A549 (cell line): ENCODE data around the gene MIXL1. TPM values are rescaled to one million over a fixed set of nuclear protein-coding genes. Genes with fewer than 3 reads are reported as not detected.

Source experiments
- ATAC-seq, 2 experiments: fragments of 200-7000 bp in 1 of 2; fragments of >200 bp in 1 of 2; cut with Nextera tagmentation in 1 of 2; cut with Tn5 transposase in 1 of 2; 3 replicates each; pipeline versions ENCODE4 v1.8.0 to v1.9.1; 2018 to 2020; ENCODE audit warnings: mild to moderate bottlenecking in 1 of 2, moderate library complexity in 1 of 2
- CTCF ChIA-PET: fragments of 300-600 bp; sonication (Branson Sonifier 250); formaldehyde crosslinking; extraction: SDS; loops from one replicate; lab custom pipeline; 2021; ENCODE audit warnings: antibody characterized with exemption, inconsistent platforms; lab: Yijun Ruan, JAX
- POLR2A ChIA-PET: fragments of 350-600 bp; formaldehyde crosslinking; extraction: SDS; loops from one replicate; lab custom pipeline; 2021; ENCODE audit warnings: antibody characterized with exemption, inconsistent platforms; lab: Yijun Ruan, JAX
- DNase-seq, 2 experiments: peaks; one replicate each; pipeline versions ENCODE4 v3.0.0 to v3.0.0-alpha.2; 2011 to 2016; ENCODE audit warnings: low read depth in 1 of 2, low spot score in 1 of 2
- FAIRE-seq: peaks from 2 replicates; lab custom pipeline; 2011; peaks lifted over from hg19 to GRCh38; lab: Jason Lieb, UNC
- H3K27ac ChIP-seq, 2 experiments: fragments of >200 bp; sonication (Bioruptor Twin); formaldehyde crosslinking; 3 replicates each; pipeline ENCODE4 v1.5.1; 2016 to 2017
- H3K4me1 ChIP-seq: fragments of >200 bp; sonication (Bioruptor Twin); formaldehyde crosslinking; 3 replicates; pipeline ENCODE4 v1.6.1; 2016
- H3K4me2 ChIP-seq: fragments of >200 bp; sonication (Bioruptor Twin); formaldehyde crosslinking; 3 replicates; pipeline ENCODE4 v1.6.1; 2016
- H3K4me3 ChIP-seq: fragments of >200 bp; sonication (Bioruptor Twin); formaldehyde crosslinking; 3 replicates; pipeline ENCODE4 v1.5.1; 2016
- H3K9me3 ChIP-seq: fragments of >200 bp; sonication (Bioruptor Twin); formaldehyde crosslinking; 3 replicates; pipeline ENCODE4 v1.6.1; 2016
- ATOH8 ChIP-seq: fragments of 250-450 bp; sonication (Bioruptor Pico); IDR thresholded peaks from 2 replicates; pipeline ENCODE4 v1.5.0; 2020; ENCODE audit warnings: low read depth, mild to moderate bottlenecking, moderate library complexity
- BHLHE40 ChIP-seq: IDR thresholded peaks from 2 replicates; pipeline ENCODE4 v1.6.1; 2012; ENCODE audit warnings: low read depth, low read length, inconsistent platforms
- CHD2 ChIP-seq: fragments of 150-350 bp; IDR thresholded peaks from 2 replicates; pipeline ENCODE4 v1.6.1; 2014; ENCODE audit warnings: low read length; ENCODE audit not compliant: partially characterized antibody
- EP300 ChIP-seq, 2 experiments: fragments of >200 bp; sonication (Bioruptor Twin); formaldehyde crosslinking; IDR thresholded peaks; 2 replicates in 1 of 2; 3 replicates in 1 of 2; pipeline ENCODE4 v1.6.1; 2016 to 2017
- FOSL2 ChIP-seq, 2 experiments: fragments of 450-650 bp in 1 of 2; fragments of >200 bp in 1 of 2; sonication (Bioruptor Twin) in 1 of 2; formaldehyde crosslinking; IDR thresholded peaks; 2 replicates each; pipeline versions ENCODE4 v1.5.0 to v1.6.1; 2016 to 2020; ENCODE audit warnings: mild to moderate bottlenecking in 1 of 2, moderate library complexity in 1 of 2
- HEYL ChIP-seq: fragments of 250-450 bp; sonication (Bioruptor Pico); IDR thresholded peaks from 2 replicates; pipeline ENCODE4 v1.8.0; 2021; ENCODE audit warnings: mild to moderate bottlenecking, moderate library complexity
- HMGXB4 ChIP-seq: fragments of 250-450 bp; sonication (Bioruptor Pico); IDR thresholded peaks from 2 replicates; pipeline ENCODE4 v1.5.0; 2021; ENCODE audit warnings: mild to moderate bottlenecking, moderate library complexity, borderline replicate concordance
- HOXB5 ChIP-seq: fragments of 250-450 bp; sonication (Bioruptor Pico); IDR thresholded peaks from 2 replicates; pipeline ENCODE4 v1.5.0; 2020; ENCODE audit warnings: mild to moderate bottlenecking, moderate library complexity
- JUNB ChIP-seq: fragments of >200 bp; sonication (Bioruptor Twin); formaldehyde crosslinking; IDR thresholded peaks from 2 replicates; pipeline ENCODE4 v1.6.1; 2016
- KDM1A ChIP-seq: fragments of 200-600 bp; sonication (generic); IDR thresholded peaks from 2 replicates; pipeline ENCODE4 v1.6.1; 2016; ENCODE audit warnings: low read depth, mild to moderate bottlenecking
- MAFK ChIP-seq: fragments of 450-650 bp; IDR thresholded peaks from 2 replicates; pipeline ENCODE4 v1.6.1; 2014; ENCODE audit not compliant: partially characterized antibody
- MAZ ChIP-seq: fragments of 150-350 bp; IDR thresholded peaks from 2 replicates; pipeline ENCODE4 v1.6.1; 2014; ENCODE audit warnings: antibody characterized with exemption, low read depth, low read length, borderline replicate concordance
- NR3C1 ChIP-seq: fragments of >200 bp; sonication (Bioruptor Twin); formaldehyde crosslinking; IDR thresholded peaks from 3 replicates; pipeline ENCODE4 v1.6.1; 2017
- PHF8 ChIP-seq: fragments of 200-600 bp; sonication (generic); IDR thresholded peaks from 2 replicates; pipeline ENCODE4 v1.6.1; 2016; ENCODE audit warnings: low read depth, mild to moderate bottlenecking, antibody characterized with exemption, moderate library complexity, borderline replicate concordance
- RNF2 ChIP-seq: fragments of 200-600 bp; sonication (generic); IDR thresholded peaks from 2 replicates; pipeline ENCODE4 v1.6.1; 2016; ENCODE audit warnings: low read depth, mild to moderate bottlenecking, antibody characterized with exemption, moderate library complexity, borderline replicate concordance
- SMC3 ChIP-seq: fragments of >200 bp; sonication (Bioruptor Twin); formaldehyde crosslinking; IDR thresholded peaks from 3 replicates; pipeline ENCODE4 v1.6.1; 2018; ENCODE audit warnings: inconsistent platforms
- ZC3H11A ChIP-seq: fragments of 450-650 bp; IDR thresholded peaks from 2 replicates; pipeline ENCODE4 v1.6.1; 2014; ENCODE audit warnings: antibody characterized with exemption, mild to moderate bottlenecking
- ZFP36 ChIP-seq: fragments of 450-650 bp; IDR thresholded peaks from 2 replicates; pipeline ENCODE4 v1.6.1; 2014; ENCODE audit warnings: borderline replicate concordance; ENCODE audit not compliant: partially characterized antibody
- WGBS: methylation state at CpG from one replicate; pipeline ENCODE4 v1.1.6; 2017; ENCODE audit errors: missing lambda C conversion rate; 5-methylcytosine and 5-hydroxymethylcytosine counted together
- polyA plus RNA-seq, 4 experiments: library from polyadenylated mRNA; depleted of rRNA in 3 of 4; stranded (reverse); fragments of >200 nt; fragmentation: RNase III in 1 of 4; extraction: RNeasy Plus Mini Kit Qiagen cat#74134 plus additional on column Dnase treatment in 1 of 4; gene quantifications; 2 replicates in 3 of 4; 3 replicates in 1 of 4; pipeline ENCODE4 v1.2.3, GENCODE V29; 2011 to 2017
- TF ChIP-seq, protein P1 (sequence below): fragments of 150-350 bp; IDR thresholded peaks from 2 replicates; pipeline ENCODE4 v1.6.1; 2014; ENCODE audit warnings: low read depth, mild to moderate bottlenecking, low read length
- TF ChIP-seq, protein P2 (sequence below): fragments of 450-650 bp; IDR thresholded peaks from 2 replicates; pipeline ENCODE4 v1.6.1; 2014; ENCODE audit warnings: antibody characterized with exemption

The MIXL1 gene
- polyA plus RNA-seq, 2 of the 4 experiments (the other 2 are of a cell fraction): 0.06 to 0.18 TPM

DNA sequence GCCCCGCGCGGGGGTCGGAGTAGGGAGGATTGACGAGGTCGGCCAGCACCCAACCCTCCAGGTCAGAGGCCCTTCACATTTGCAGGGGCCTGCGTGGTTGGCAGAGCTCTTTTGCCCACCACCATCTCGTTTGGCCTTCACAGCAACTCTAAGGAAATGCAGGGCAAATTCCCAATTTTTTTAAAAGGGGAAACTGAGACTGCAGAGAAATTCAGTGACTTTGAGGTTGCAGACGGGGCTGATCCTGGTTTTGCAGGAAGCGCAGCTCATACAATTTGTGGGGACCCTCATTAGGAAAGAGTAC, 36.5 kb upstream of the MIXL1 start:
- H3K4me3 ChIP-seq: peak overlapping the region; percentile 73
- CTCF ChIA-PET: interaction anchor here (1.0 to 1.2 kb wide), 2 partner anchors 10 to 61 kb away, joined by 4 read pairs; no protein-coding TSS in a partner anchor
- H3K9me3 ChIP-seq: no peaks in the 10 kb centered on the region
- H3K27ac ChIP-seq: peak overlapping the region; percentile 85 to 97
- TF ChIP-seq ZFP36: no peak
- TF ChIP-seq HEYL (CRISPR knock-in tag): no peak
- TF ChIP-seq, protein P1, sequence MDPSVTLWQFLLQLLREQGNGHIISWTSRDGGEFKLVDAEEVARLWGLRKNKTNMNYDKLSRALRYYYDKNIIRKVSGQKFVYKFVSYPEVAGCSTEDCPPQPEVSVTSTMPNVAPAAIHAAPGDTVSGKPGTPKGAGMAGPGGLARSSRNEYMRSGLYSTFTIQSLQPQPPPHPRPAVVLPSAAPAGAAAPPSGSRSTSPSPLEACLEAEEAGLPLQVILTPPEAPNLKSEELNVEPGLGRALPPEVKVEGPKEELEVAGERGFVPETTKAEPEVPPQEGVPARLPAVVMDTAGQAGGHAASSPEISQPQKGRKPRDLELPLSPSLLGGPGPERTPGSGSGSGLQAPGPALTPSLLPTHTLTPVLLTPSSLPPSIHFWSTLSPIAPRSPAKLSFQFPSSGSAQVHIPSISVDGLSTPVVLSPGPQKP: no peak
- no peak for TF ChIP-seq FOSL2 (IDR thresholded peaks at IDR 0.05)
- TF ChIP-seq FOSL2 (CRISPR knock-in tag; IDR thresholded peaks at IDR 0.05): no peak
- no peak for TF ChIP-seq MAFK
- TF ChIP-seq KDM1A: no peak
- no peak for TF ChIP-seq ZC3H11A
- TF ChIP-seq HMGXB4 (CRISPR knock-in tag): no peak
- TF ChIP-seq MAZ: no peak
- no peak for TF ChIP-seq NR3C1
- no peak for TF ChIP-seq HOXB5 (CRISPR knock-in tag)
- TF ChIP-seq ATOH8 (CRISPR knock-in tag): no peak
- no peak for TF ChIP-seq BHLHE40
- TF ChIP-seq PHF8: no peak; the same call in 1 of the 2 replicates
- no peak for TF ChIP-seq EP300 (IDR thresholded peaks at IDR 0.05)
- TF ChIP-seq, all 56 proteins: peak for 0
- Histone ChIP-seq H3K4me2 (peak overlapping the region; percentile 96), H3K4me1 (peaks cover 26% of the 10 kb centered on the region)
- ATAC-seq (no peak), FAIRE-seq (no peak), DNase-seq (peak in 1 of 2 experiments; percentile 56)
- POLR2A ChIA-PET: no interaction called here
- WGBS: 7% methylated on average over 3 of the region's 10 CpGs

DNA sequence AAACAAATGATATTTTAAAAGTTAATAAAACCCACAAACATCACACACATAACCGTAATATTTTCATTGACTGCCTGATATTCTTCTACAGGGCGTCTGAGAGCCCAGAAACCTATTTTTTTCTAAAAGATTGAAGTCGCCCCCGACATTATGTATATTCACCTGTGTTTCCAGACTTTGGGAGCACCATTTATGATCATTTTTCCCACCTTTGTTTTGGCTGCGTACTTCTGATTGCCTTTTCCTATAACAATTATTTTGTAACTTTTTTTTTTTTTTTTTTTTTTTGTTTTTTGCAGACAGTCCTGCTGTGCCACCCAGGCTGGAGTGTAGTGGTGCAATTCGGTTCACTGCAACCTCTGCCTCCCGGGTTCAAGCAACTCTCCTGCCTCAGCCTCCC, 36.1 kb upstream of the MIXL1 start:
- FAIRE-seq (no peak), DNase-seq (no peak), ATAC-seq (no peak)
- WGBS: 66% methylated on average over 7 of the region's 7 CpGs
- Histone ChIP-seq H3K27ac (peak overlapping the region; percentile 85 to 97), H3K4me3 (peak overlapping the region; percentile 73), H3K4me1 (peaks cover 22% of the 10 kb centered on the region), H3K9me3 (no peaks in the 10 kb centered on the region), H3K4me2 (peak overlapping the region; percentile 96)
- TF ChIP-seq SMC3: no peak
- no peak for TF ChIP-seq RNF2
- TF ChIP-seq HOXB5 (CRISPR knock-in tag): no peak
- no peak for TF ChIP-seq ATOH8 (CRISPR knock-in tag)
- no peak for TF ChIP-seq CHD2
- TF ChIP-seq, protein P2, sequence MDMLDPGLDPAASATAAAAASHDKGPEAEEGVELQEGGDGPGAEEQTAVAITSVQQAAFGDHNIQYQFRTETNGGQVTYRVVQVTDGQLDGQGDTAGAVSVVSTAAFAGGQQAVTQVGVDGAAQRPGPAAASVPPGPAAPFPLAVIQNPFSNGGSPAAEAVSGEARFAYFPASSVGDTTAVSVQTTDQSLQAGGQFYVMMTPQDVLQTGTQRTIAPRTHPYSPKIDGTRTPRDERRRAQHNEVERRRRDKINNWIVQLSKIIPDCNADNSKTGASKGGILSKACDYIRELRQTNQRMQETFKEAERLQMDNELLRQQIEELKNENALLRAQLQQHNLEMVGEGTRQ: no peak
- no peak for TF ChIP-seq JUNB
- TF ChIP-seq BHLHE40: no peak
- ChIA-PET CTCF (interaction anchor here (1.0 to 1.2 kb wide), 2 partner anchors 10 to 62 kb away, joined by 4 read pairs; no protein-coding TSS in a partner anchor), POLR2A (no interaction called here)
